ENCODE results near the gene C6orf141. TPM values are rescaled to one million over a fixed set of nuclear protein-coding genes. Genes with fewer than 3 reads are reported as not detected.

Gene C6orf141
- total and polyA plus RNA-seq, 4 donors, result 0.73 to 6.1 (median 4.3) TPM

DNA sequence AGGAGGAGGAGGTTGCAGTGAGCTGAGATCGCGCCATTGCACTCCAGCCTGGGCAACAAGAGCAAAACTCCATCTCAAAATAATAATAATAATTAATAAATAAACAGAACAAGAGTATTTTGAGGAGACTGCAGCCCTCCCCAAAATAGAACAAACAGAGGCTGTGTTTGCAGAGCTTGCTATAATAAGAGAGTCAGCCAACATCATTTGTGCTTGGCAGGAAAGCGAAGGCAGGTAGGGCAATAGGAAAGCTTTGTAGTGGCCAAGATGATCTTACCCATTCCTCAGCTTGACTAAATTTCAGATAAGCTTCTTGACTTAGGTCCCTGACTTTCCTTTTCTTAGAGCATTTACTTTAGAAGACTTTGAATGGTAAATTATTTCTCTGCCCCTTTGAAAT lies 6.7 kb downstream of the C6orf141 start:
- H3K4me3 ChIP-seq, result no peak overlapping the region
- DNase-seq (no peak), ATAC-seq (ENCODE audit: insufficient read depth, low FRiP score) (no peak)
- H3K27me3 ChIP-seq (ENCODE audit: control insufficient read depth in 3 of 3, insufficient read depth in 3 of 3, low read length in 2 of 3), result peaks cover 0 to 3% (median 0%) of the 10 kb centered on the region in 3 donors
- 71 to 84% methylated on average over 3 of the region's 3 CpGs for WGBS, 2 donors
- TF ChIP-seq, protein P1, sequence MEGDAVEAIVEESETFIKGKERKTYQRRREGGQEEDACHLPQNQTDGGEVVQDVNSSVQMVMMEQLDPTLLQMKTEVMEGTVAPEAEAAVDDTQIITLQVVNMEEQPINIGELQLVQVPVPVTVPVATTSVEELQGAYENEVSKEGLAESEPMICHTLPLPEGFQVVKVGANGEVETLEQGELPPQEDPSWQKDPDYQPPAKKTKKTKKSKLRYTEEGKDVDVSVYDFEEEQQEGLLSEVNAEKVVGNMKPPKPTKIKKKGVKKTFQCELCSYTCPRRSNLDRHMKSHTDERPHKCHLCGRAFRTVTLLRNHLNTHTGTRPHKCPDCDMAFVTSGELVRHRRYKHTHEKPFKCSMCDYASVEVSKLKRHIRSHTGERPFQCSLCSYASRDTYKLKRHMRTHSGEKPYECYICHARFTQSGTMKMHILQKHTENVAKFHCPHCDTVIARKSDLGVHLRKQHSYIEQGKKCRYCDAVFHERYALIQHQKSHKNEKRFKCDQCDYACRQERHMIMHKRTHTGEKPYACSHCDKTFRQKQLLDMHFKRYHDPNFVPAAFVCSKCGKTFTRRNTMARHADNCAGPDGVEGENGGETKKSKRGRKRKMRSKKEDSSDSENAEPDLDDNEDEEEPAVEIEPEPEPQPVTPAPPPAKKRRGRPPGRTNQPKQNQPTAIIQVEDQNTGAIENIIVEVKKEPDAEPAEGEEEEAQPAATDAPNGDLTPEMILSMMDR (IDR thresholded peaks at IDR 0.05; ENCODE audit: control extremely low read depth, extremely low read depth), result no peak
- no peak overlapping the region for H3K27ac ChIP-seq (ENCODE audit: low read depth in 1 of 2, low read length in 1 of 2)
- peaks cover 0 to 5% (median 0%) of the 10 kb centered on the region in 5 donors for H3K4me1 ChIP-seq (ENCODE audit: control insufficient read depth in 5 of 5, insufficient read depth in 5 of 5, low read length in 5 of 5)
- H3K9ac ChIP-seq (ENCODE audit: insufficient read depth in 1 of 2, low read length in 2 of 2), result no peak overlapping the region
- H3K9me3 ChIP-seq (ENCODE audit: control insufficient read depth in 4 of 4, insufficient read depth in 3 of 4, low read length in 3 of 4), result no peaks in the 10 kb centered on the region
- no peaks in the 10 kb centered on the region for H3K36me3 ChIP-seq (ENCODE audit: control insufficient read depth in 4 of 4, insufficient read depth in 4 of 4, low read length in 4 of 4)

GRCh38 chr6:49558238-49558637 lies 7.8 kb downstream of the C6orf141 start:
- H3K27me3 ChIP-seq (ENCODE audit: control insufficient read depth in 3 of 3, insufficient read depth in 3 of 3, low read length in 2 of 3), result no peaks in the 10 kb centered on the region
- no peak overlapping the region for H3K9ac ChIP-seq (ENCODE audit: insufficient read depth in 1 of 2, low read length in 2 of 2)
- no peaks in the 10 kb centered on the region for H3K36me3 ChIP-seq (ENCODE audit: control insufficient read depth in 4 of 4, insufficient read depth in 4 of 4, low read length in 4 of 4)
- peaks cover 0 to 5% (median 0%) of the 10 kb centered on the region in 5 donors for H3K4me1 ChIP-seq (ENCODE audit: control insufficient read depth in 5 of 5, insufficient read depth in 5 of 5, low read length in 5 of 5)
- no peak for ATAC-seq (ENCODE audit: insufficient read depth, low FRiP score)
- TF ChIP-seq, protein P1 (IDR thresholded peaks at IDR 0.05; ENCODE audit: control extremely low read depth, extremely low read depth), result no peak
- H3K4me3 ChIP-seq, result no peak overlapping the region
- H3K27ac ChIP-seq (ENCODE audit: low read depth in 1 of 2, low read length in 1 of 2), result no peak overlapping the region
- no peak for DNase-seq
- H3K9me3 ChIP-seq (ENCODE audit: control insufficient read depth in 4 of 4, insufficient read depth in 3 of 4, low read length in 3 of 4), result no peaks in the 10 kb centered on the region

DNA sequence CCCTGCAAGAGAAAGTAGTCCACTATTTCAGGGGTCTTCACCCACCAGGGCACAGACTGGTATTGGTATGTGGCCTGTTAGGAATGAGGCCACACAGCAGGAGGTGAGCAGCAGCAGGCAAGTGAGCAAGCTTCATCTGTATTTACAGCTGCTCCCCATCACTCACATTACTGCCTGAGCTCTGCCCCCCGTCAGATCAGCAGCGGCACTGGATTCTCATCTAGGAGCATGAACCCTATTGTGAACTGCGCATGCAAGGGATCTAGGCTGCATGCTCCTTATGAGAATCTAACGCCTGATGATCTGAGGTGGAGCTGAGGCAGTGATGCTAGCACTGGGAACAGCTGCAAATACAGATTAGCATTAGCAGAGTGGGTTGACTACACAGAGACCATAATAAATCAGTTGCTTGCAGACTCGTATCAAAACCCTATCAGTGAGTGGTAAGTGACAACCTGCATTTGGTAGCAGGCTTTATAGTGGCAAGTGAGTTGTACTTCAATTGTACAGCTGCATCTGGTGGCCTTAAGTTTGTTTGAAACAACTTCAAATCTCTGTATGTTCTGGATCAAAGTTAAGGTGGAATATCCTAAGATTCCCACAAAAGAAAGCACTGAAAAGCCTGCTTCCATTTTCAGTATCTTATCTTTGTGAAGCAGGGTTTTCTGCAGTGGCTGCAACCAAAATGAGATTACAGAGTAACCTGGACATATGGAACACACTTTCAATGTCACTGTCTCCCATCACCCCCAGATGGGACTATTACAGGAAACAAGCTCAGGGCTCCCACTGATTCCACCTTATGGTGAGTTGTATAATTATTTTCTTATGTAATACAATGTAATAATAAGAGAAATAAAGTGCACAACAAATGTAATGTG lies 12.8 kb downstream of the C6orf141 start:
- H3K9ac ChIP-seq (ENCODE audit: insufficient read depth in 1 of 2, low read length in 2 of 2), result no peak overlapping the region
- WGBS, 2 donors, result 80 to 86% methylated on average over 5 of the region's 5 CpGs
- H3K9me3 ChIP-seq (ENCODE audit: control insufficient read depth in 4 of 4, insufficient read depth in 3 of 4, low read length in 3 of 4), result no peaks in the 10 kb centered on the region
- no peak overlapping the region for H3K4me3 ChIP-seq
- H3K4me1 ChIP-seq (ENCODE audit: control insufficient read depth in 5 of 5, insufficient read depth in 5 of 5, low read length in 5 of 5), result no peaks in the 10 kb centered on the region
- DNase-seq, result no peak
- no peak overlapping the region for H3K27ac ChIP-seq (ENCODE audit: low read depth in 1 of 2, low read length in 1 of 2)
- TF ChIP-seq, protein P1 (IDR thresholded peaks at IDR 0.05; ENCODE audit: control extremely low read depth, extremely low read depth), result no peak
- no peaks in the 10 kb centered on the region for H3K36me3 ChIP-seq (ENCODE audit: control insufficient read depth in 4 of 4, insufficient read depth in 4 of 4, low read length in 4 of 4)
- ATAC-seq (ENCODE audit: insufficient read depth, low FRiP score), result no peak
- no peaks in the 10 kb centered on the region for H3K27me3 ChIP-seq (ENCODE audit: control insufficient read depth in 3 of 3, insufficient read depth in 3 of 3, low read length in 2 of 3)

Data from lung (tissue), 12 donors.